T-helper 1 cell treated with Interleukin-12 subunit alpha and Interleukin-12 subunit beta and Interleukin-4 antibody, amounts not matched to agents 30 ng/mL and 1 ng/mL, for 36 hours (primary cell): Measurements from ENCODE around the gene LMO1. TPM values are rescaled to one million over a fixed set of nuclear protein-coding genes. Genes with fewer than 3 reads are reported as not detected.

Experiments
- intact Hi-C: fragments of 100-400 bp; cut with micrococcal nuclease; formaldehyde crosslinking; loops from one replicate; pipeline ENCODE4 v1.15.1; 2024
- total RNA-seq: library from RNA; stranded (reverse); gene quantifications from 2 replicates; pipeline ENCODE4 v1.2.3, GENCODE V29; 2022

The LMO1 gene
- total RNA-seq, 1 donor from 2014 or later, result not detected

DNA sequence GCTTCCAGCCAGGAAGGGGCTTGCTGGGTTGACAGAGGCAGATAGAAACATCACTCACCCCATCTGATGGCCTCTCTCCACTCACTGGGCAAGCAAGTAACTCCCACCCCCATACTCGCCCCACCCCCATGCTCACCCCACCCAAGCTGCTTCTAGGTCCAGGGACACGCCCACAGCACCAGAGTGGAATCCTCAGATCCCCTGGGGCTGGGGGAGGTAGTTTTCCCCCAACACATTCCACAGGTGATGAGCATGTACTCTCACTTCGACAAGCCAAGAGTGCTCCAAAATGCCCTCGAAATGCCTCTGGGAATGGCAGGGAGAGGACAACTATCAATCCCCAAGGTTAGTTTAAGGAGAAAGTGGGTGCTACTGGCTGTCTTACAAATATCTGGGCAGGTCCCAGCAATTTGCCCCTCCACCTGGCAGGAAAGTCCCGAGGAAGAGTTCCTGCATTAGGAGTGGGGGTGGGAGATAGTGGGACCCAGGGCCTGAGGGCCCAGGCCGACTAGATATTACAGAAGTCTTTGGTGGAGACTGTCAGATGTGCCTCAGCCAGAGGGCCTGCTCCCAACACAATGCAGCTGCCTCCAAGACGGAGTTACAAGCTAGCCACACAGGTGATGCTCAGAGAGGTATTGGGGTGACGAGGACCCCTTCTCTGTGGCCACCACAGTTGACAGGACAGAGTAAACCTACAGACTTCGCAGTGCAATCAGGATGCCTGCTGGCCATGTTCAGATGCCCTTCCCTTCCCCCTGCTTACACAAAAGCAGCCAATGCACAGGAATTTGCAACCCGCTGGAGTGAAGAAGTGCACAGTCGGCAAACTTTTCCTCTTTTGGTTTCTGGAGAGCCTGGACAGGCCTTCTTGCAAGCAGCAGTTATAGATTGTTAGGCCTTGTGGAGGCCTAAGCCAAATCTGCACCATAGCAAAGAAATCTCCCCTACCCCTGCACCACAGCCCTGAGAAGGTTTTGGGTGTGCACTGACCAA lies 2.9 kb upstream of the LMO1 start:
- intact Hi-C loops, result no loop called here

DNA sequence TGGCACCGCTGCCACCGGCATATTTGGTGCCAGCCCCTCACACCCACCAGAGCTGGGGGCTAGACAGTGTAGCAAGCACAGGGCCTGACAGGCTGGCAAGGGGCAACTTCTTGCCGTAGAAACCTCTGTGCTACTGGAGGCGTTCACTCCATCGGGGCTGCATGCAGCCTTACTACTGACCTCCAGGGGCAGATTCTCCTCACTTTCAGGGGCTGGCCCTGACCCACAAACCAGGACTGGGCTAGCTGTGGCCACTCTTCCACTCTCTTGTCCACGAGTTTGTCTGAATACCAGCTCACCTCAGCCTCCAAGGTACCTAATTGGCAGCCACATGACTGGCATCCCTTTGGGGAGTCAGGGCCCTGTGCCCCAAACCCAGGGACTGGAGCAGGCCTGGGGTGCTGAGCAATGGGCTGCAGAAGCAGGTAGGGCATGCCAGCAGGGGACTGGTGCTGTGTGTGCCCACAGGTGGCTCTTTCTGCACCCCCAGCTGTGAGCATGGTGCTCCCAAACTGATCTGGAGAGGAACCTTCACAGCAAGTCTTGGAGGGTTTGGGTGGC lies 2.1 kb upstream of the LMO1 start:
- intact Hi-C loops, result no loop called here

DNA sequence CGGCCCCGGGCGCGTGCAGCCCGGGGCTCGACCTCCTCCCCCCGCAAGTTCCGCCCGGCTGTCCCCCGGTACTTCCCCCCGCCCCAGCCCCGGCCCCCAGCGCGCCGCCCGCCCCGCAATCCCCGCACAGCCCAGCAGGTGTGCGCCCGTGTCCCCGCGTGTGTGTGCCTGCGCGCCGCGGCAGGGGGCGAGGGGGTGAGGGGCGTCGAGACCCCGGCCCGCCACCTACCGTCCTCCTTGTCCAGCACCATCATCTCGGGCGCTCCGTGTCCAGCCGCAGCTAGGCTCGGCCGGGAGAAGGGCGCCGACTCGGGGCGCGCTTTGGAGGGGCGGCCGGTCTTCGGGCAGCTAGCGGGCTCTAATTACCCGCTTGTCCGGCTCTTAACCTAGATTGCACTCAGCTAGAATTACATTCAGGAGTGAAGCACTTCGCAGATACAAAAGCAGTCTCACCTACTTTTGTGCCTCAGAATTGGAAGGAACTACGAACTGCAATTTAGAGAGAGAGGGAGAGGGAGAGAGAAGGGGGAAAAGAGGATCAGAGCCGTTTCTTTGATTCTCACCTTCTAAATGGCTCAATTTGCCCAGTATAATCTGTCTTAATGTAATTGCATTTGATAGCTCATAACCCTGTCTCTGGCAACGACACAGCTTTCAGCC lies 439 bp downstream of the LMO1 start:
- intact Hi-C loops, result loop anchor here (1.0 to 2.0 kb wide), 3 partner anchors 38 to 256 kb away; no protein-coding TSS in a partner anchor

GRCh38 chr11:8262552-8263108 lies 1.0 kb downstream of the LMO1 start:
- intact Hi-C loops, result loop anchor here (1.0 to 2.0 kb wide), 3 partner anchors 37 to 256 kb away; no protein-coding TSS in a partner anchor

GRCh38 chr11:8261921-8262551 lies 1.6 kb downstream of the LMO1 start:
- intact Hi-C loops, result loop anchor here (2.0 kb wide), 2 partner anchors 69 to 255 kb away; no protein-coding TSS in a partner anchor

- intact Hi-C loops, result no loop called here
These were observed 2.4 kb downstream of the LMO1 start for GRCh38 chr11:8261291-8261690.

DNA sequence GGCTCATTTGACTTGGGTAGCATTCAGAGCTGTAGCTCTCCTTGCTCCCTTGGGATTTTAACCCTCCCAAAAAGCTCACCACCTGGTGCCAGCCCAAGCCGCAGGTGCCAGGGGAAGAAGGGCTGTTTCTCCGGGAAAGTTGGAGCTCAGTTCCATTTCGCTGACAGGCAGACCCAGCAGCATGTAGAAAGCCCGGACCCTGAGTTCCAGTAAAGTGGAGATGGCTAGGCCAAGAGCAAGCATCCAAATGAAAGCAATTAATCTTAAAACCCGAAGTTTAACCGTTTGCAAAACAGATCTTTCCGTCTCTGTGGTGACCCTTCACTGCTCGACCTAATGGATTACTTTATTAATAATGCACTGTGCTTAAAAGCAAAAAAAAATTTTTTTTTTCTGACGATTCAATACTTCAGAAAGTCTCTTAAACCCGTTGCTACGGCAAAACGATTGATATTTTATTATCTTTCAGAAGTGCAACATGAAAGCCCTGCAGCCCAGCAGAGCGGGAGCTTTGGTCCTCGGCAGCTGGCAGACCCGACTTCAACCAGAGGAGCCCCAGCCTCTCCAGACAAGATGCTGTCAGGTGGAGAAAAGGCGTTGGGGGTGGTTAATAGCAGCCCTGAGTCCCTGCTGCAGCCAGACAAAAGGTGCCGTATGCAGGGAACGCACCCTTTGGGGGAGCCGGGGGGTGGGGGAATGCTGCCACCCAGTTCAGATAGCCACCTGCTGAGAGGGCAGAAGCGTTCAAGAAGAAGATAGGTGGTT lies 3.3 kb downstream of the LMO1 start:
- intact Hi-C loops, result no loop called here

DNA sequence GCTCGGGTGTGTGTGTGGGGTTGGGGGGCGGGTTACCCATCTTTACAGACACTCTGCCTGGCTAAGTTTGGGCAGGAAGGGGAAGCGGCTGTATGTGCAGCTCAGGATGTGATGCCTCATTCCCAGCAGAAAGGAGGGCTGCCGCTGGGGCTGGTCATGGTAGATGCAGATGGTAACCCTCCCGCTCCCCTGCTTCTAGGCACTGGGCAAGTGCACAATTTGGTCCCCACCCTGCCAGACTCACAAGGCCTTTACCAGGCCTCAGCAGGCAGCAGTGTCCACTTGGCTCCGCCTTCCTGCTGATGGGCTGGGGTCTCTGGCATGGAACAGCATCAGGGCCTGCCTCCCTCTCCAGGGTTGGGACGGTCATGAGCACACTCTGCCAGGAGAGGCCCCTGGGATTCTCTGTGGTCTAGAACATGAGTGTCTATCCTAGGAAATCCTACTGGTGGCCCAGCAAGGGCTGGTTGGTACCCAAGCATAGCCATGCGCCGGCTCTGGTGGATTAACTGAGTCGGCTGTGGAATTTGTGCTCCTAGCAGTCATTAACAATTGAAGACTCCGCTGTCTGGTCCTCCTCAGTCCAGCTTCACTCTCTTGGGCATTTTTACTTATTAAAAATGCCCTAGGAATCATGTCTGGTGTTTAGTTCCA lies 4.2 kb downstream of the LMO1 start:
- intact Hi-C loops, result no loop called here

DNA sequence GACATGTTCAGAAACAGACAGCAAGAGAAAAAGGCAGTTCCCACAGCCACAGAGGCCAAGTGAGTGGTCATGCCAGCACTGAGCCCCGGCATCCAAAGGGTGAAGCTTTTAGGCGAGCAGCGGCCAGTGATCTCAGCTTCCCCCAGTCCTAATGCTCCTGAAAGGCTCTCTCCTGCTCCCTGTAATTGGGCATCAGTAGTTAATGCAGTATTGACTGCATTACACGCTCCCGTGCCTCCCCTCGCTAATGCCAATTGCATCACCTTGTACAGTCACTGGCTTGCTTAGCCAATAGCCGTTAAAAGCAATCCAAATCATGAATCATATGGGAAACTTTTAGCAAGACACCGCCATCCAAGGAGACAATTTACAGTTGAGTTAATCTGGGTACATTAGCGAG lies 4.9 kb downstream of the LMO1 start:
- intact Hi-C loops, result no loop called here

- intact Hi-C loops, result no loop called here
These were observed 5.4 kb downstream of the LMO1 start for GRCh38 chr11:8258289-8258688.

- intact Hi-C loops, result no loop called here
These were observed 6.5 kb downstream of the LMO1 start for GRCh38 chr11:8257003-8257664.

DNA sequence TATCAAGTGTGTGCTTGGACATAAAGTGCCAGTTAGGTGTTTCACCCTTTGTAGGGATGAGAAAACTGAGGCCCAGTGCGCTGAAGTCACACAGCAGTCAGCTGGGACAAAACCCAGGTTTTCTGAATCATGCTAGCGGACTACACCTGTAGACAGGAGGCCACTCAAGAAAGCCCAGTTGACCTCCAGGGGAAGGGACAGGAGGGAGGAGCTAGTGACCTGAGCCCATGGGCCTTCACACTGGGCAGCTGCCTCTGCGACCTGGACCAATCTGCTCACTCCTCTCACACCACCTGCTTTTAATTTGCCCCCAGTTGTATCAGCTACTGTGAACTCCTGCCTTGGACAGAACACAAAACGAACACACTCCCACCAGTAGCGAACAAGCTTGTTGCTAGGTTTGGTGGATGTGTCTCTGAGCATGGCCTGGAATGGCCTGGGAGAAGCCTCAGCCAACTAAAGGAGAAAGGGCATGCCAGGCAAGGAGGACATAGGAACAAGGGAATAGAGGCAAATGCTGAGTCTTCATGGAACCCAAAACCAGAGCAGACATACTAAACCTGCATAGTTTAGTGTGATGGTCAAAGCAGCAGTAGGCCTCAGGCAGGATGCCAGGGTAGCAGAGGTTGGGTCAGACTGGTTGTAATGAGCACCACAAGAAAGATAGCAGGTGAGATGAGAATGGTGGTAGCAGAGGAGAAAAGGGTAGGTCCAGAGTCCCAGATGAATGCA lies 7.2 kb downstream of the LMO1 start:
- intact Hi-C loops, result no loop called here

GRCh38 chr11:8253566-8253965 lies 10.1 kb downstream of the LMO1 start:
- intact Hi-C loops, result no loop called here

DNA sequence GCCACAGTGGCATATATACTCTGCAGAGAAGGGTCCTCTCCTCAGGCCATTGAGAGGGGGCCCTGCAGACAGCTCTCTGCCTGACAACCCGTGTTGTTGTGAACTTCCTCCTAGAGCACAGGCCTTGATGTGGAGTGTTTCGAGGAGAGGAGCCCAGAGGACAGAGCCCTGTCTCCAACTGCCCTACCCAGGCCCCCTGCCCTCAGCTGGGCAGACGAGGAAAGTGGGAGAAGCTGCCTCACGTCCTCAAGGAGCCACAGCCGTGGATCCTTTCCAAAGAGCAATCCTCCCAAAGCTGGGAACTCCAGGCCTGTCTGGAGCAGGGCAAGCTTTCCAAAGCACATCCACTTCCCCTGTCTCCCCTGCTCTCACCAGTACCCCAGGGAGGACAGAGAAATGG lies 10.7 kb downstream of the LMO1 start:
- intact Hi-C loops, result no loop called here

DNA sequence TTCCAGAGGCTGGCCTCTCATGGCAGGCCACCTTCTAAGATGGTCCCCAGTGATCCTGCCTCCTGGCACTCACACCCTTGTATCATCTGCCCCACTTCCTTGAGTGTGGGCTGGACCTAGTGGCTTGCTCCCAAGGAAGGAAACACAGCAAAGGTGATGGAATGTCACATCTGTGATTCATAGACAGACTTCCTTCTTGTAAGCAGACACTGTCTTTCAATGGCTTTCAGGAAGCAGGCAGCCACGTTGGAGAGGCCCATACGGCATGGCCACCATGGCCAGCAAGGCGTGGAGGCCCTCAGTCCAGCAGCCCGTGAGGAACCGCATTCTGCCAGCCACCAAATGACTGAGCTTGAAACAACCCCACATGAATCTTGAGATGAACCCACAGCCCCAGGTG lies 11.3 kb downstream of the LMO1 start:
- intact Hi-C loops, result no loop called here

DNA sequence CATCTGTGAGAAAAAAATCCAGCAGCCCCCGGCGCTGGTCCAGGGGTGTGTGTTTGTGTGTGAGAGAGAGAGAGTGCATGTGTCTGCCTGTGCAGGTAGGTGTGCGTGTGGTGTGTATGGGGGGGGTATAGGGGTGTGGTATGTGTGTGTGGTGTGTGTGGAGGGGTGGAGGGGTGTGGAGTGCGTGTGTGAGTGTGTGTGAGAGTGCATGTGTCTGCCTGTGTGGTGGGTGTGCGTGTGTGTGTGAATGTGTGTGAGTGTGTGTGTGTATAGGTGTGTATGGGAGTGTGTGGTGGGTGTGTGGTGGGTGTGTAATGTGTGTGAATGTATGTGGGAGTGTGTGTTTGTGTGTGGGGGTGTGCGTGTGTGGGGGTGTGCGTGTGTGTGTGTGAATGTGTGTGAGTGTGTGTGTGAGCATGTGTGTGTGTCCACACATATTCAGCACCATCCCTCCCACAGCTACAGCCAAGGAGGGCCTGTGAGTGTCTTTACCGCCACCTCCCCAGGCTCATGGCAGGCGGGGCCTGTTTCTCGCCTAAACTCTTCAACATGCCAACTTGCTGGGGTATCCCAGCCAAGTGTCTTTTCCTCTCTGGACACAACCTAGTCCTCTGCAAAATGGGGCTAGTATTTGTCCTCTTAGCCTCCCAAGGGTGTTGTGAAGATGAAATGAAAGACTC lies 11.9 kb downstream of the LMO1 start:
- intact Hi-C loops, result no loop called here

DNA sequence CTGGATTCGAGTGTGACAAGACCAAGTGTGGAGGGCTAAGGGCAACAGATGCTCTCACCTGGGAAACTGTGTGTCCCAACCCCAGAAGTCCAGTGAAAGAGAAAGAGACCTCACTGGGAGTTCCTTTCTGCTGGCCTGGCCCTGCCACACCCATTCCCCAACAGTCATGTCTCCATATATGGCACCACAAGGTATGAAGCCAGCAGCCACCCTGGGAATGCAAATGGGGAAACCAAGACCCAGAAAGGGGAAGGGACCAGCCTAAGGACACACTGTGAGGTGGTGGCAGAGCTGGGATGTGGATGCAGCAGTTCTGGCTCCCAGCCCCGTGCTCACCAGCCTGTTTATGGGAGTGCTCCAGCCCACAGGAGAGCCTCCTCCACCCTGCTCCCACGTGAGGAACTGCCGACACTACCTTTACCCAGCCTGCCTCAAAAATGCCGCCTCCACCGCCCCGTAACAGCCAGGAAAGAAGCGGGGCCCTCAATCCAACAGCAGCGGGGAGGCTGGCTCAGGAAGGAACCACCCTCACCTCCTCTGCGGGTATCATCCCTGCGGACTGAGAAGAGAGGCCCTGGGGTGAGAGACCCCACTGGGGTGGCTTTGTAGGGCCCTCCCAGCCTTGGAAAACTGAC lies 12.6 kb downstream of the LMO1 start:
- intact Hi-C loops, result no loop called here

- intact Hi-C loops, result no loop called here
These were observed 13.2 kb downstream of the LMO1 start for GRCh38 chr11:8250434-8250833.
